ENCODE data around the gene TACSTD2.
A peak's percentile ranks its signal among the peaks of the same experiment; 100 is the strongest.

TACSTD2 gene

DNA sequence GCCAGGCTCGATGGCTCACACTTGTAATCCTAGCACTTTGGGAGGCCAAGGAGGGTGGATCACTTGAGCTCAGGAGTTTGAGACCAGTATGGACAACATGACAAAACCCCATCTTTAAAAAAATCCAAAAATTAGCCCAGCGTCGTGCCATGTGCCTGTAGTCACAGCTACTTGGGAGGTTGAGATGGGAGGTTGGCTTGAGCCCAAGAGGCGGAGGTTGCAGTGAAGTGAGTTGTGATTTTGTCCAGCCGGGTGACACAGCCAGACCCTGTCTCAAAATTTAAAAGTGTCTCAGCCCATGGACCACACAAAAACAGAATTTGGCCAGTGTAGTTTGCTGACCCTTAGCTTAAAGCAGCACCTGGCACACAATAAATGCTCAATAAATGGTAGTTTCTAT, 11.3 kb upstream of the TACSTD2 start:
- Histone ChIP-seq H3K27me3 (ENCODE audit: insufficient read depth, poor library complexity, severe bottlenecking) (no peaks in the 10 kb centered on the region), H3K4me3 (replicated peaks; ENCODE audit: insufficient read depth, low read length) (no peak overlapping the region), H3K27ac (replicated peaks) (no peak overlapping the region)
- DNase-seq (ENCODE audit: low read depth in 1 of 2, low spot score in 1 of 2): no peak
- TF ChIP-seq GABPA (IDR thresholded peaks at IDR 0.05; ENCODE audit: low read depth) (no peak), REST (IDR thresholded peaks at IDR 0.05; ENCODE audit: insufficient replicate concordance, low read depth) (no peak), SPI1 (IDR thresholded peaks at IDR 0.05; ENCODE audit: borderline replicate concordance, low read depth) (no peak), POLR2AphosphoS5 (IDR thresholded peaks at IDR 0.05; ENCODE audit: low read depth) (no peak)
- TF ChIP-seq, protein P1, sequence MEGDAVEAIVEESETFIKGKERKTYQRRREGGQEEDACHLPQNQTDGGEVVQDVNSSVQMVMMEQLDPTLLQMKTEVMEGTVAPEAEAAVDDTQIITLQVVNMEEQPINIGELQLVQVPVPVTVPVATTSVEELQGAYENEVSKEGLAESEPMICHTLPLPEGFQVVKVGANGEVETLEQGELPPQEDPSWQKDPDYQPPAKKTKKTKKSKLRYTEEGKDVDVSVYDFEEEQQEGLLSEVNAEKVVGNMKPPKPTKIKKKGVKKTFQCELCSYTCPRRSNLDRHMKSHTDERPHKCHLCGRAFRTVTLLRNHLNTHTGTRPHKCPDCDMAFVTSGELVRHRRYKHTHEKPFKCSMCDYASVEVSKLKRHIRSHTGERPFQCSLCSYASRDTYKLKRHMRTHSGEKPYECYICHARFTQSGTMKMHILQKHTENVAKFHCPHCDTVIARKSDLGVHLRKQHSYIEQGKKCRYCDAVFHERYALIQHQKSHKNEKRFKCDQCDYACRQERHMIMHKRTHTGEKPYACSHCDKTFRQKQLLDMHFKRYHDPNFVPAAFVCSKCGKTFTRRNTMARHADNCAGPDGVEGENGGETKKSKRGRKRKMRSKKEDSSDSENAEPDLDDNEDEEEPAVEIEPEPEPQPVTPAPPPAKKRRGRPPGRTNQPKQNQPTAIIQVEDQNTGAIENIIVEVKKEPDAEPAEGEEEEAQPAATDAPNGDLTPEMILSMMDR (IDR thresholded peaks at IDR 0.05; ENCODE audit: insufficient read depth, low read length): no peak

DNA sequence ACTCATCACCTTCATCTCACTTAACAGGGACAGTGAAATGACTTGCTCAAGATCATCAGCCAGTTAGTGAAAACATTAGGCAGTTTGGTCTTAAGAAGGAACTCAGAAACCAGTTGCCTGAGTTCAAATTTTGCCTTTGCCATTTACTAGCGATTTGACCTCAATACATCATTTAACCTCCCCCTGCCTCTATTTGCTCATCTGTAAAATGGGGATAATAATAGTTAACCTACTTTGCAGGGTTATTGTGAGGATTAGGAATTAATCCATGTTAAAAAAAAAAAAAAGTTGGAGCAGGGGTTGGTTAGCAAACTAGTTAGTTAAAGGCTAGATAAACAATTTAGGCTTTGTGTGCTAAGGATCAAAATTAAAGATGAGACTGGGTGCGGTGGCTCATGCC, 10.6 kb upstream of the TACSTD2 start:
- no peak overlapping the region for H3K27ac ChIP-seq (replicated peaks)
- H3K4me3 ChIP-seq (replicated peaks; ENCODE audit: insufficient read depth, low read length): no peak overlapping the region
- TF ChIP-seq, protein P1 (IDR thresholded peaks at IDR 0.05; ENCODE audit: insufficient read depth, low read length): no peak
- TF ChIP-seq REST (IDR thresholded peaks at IDR 0.05; ENCODE audit: insufficient replicate concordance, low read depth): no peak
- TF ChIP-seq SPI1 (IDR thresholded peaks at IDR 0.05; ENCODE audit: borderline replicate concordance, low read depth): no peak
- TF ChIP-seq POLR2AphosphoS5 (IDR thresholded peaks at IDR 0.05; ENCODE audit: low read depth): no peak
- TF ChIP-seq GABPA (IDR thresholded peaks at IDR 0.05; ENCODE audit: low read depth): no peak
- DNase-seq (ENCODE audit: low read depth in 1 of 2, low spot score in 1 of 2): no peak
- H3K27me3 ChIP-seq (ENCODE audit: insufficient read depth, poor library complexity, severe bottlenecking): no peaks in the 10 kb centered on the region

DNA sequence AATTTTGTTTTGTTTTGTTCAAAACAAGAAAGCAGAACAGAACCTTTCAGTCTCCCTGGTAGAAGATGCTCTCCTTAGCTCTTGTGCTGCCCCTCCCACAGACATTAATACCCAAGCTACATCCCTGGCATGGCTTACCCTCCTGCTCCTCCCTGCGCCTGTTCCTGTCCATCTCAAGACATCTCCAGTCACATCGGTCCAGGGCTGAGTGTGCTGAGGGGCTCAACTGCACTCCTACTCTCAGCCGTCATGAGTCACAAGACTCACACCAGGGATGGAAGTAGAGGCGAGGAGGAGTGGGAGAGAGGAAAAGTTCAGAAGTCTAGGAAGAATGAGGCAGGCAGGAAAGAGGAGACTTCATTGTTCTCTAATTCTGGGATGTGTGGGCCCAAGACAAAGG, 9.2 kb upstream of the TACSTD2 start:
- no peak overlapping the region for H3K27ac ChIP-seq (replicated peaks)
- DNase-seq (ENCODE audit: low read depth in 1 of 2, low spot score in 1 of 2): no peak
- H3K4me3 ChIP-seq (replicated peaks; ENCODE audit: insufficient read depth, low read length): no peak overlapping the region
- TF ChIP-seq GABPA (IDR thresholded peaks at IDR 0.05; ENCODE audit: low read depth) (no peak), SPI1 (IDR thresholded peaks at IDR 0.05; ENCODE audit: borderline replicate concordance, low read depth) (no peak)
- H3K27me3 ChIP-seq (ENCODE audit: insufficient read depth, poor library complexity, severe bottlenecking): no peaks in the 10 kb centered on the region

DNA sequence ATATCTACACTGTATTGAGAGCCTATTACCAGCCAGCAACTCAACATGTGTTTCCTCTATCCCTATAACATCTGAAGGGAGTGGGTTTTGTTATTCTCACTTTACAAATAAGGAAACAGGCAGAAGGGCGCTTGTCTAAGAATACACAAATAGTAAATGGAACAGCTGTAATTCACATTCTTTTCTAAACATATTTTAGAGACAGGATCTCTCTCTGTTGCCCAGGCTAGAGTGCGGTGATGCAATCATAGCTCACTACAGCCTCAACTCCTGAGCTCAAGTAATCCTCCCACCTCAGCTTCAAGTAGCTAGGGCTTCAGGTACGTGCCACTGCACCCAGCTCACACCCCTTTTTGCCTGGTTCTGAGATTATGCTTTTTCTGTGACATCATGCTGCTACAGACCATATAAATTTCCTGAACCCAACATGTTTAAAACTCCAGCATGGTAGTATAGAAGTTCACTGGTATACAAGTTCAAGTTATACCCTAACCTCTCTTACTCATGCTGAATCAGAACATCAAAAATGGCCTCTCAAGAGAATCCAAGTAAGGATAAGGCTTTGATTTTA, 8.6 kb upstream of the TACSTD2 start:
- peak overlapping the region; percentile 67 for H3K27ac ChIP-seq (replicated peaks)
- H3K27me3 ChIP-seq (ENCODE audit: insufficient read depth, poor library complexity, severe bottlenecking): no peaks in the 10 kb centered on the region
- TF ChIP-seq REST (IDR thresholded peaks at IDR 0.05; ENCODE audit: insufficient replicate concordance, low read depth) (no peak), GABPA (IDR thresholded peaks at IDR 0.05; ENCODE audit: low read depth) (no peak), SPI1 (IDR thresholded peaks at IDR 0.05; ENCODE audit: borderline replicate concordance, low read depth) (no peak), POLR2AphosphoS5 (IDR thresholded peaks at IDR 0.05; ENCODE audit: low read depth) (no peak)
- TF ChIP-seq, protein P1 (IDR thresholded peaks at IDR 0.05; ENCODE audit: insufficient read depth, low read length): no peak
- no peak for DNase-seq (ENCODE audit: low read depth in 1 of 2, low spot score in 1 of 2)
- no peak overlapping the region for H3K4me3 ChIP-seq (replicated peaks; ENCODE audit: insufficient read depth, low read length)
